GM21447 (cell line): ENCODE results near the gene ASCC1.
"Not testable (repeated sequence)": the region's sequence is repeated elsewhere in the genome, so short reads cannot be mapped to it uniquely, and the experiment has no call there.

Experiments used
- ATAC-seq: cut with Tn5 transposase; IDR thresholded peaks from one replicate; pipeline ENCODE4 v1.9.1; 2021; ENCODE audit not compliant: unreplicated experiment

Gene ASCC1

DNA sequence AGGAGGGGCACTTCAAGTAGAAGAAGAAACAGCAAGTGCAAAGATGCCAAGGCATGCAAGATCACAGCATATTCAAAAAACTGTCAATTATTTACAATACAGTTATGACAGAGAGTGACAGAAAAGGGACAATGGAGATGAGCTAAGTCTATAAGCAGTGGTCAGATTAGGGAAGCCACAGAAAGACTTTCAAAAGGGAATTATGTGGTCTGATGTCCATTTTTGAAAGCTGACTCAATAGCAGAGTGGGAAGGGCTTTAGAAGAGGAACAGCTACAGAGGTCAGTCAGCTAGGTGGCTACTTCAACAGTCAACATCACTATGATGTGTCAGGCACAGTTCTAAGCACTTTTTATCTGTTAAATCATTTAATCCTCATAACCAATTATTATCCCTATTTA lies 82.6 kb downstream of the ASCC1 start:
- ATAC-seq: peak; percentile 85

DNA sequence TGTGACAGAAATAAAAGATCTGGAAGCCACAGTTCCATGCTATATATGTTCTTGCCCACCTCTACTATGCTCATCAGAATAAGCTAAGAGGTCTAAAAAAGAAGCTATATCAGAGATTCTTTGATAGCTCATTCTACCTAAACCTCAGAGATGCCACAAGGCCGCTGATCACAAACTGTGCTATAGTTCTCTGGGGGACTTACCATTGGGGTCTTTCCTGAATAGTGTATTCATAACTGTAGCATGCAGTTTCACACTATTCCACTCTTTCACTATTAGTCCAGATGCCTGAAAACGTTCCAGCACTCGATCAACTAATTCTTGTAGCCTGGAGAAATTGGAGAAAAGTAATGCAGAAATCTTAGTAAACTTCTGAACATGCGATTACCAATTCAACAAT lies 83.2 kb downstream of the ASCC1 start:
- ATAC-seq: no peak

DNA sequence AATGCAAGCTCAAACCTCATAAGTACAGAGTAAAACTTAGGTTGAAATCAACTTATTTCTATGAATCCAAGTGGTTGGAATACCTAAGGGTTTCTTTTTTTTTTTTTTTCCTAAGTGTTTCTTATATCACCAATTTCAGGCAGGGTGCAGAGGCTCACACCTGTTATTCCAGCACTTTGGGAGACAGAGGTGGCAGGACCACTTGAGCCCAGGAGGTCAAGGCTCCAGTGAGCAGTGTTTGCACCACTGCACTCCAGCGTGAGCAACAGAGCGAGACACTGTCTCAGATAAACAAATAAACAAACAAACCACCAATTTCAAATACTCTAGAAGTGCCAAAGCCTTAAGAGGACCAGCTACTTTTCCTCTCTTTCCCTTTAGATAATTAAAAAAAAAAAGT lies 88.5 kb downstream of the ASCC1 start:
- no peak for ATAC-seq

DNA sequence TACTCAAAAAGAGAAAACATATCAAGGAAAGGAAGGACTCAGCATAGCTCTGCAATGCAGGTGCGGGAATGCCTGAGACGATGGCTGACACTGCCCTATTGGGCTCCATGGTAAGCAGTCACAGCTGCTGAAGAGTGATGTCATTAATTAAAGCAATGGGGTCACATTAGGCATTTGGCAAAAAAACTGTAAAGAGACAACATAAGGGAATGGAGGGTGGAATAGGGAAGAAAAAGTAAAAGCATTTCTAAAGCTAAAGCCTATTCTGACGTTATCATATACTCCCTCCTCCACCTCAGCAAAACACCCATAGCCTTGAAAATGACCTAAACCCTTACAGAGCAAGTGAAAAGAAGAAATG lies 89.2 kb downstream of the ASCC1 start:
- no peak for ATAC-seq

DNA sequence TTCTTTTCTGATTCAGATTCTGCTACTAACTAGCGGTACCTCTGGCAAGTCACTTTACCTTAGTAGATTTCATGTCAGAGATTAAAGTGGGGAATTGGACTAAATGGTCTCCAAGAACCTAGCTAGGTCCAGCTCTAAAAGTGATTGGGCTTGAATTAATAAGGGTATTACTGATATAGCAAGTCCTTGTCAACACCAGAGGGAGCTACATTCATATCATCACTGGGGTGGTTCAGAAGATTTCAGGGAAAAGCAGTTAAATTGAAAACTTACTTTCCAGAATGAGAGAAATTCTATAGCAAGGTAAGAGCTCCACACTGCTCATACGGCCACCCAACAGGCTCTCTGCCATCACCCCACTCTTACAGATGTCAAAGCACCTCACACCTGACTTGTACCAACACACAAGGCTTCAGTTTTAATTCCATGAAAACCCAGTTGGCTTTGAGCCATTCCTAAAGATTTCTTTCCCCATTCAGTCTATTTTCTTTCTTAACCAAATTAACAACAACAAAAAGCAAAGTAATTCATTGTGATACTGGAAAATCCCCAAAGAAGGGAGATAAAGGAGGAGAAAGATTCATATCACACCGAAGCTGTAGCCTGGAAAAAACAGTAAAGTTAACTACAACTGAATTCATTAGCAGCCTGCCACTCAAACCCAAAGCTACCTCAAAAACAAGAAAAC lies 89.7 kb downstream of the ASCC1 start:
- ATAC-seq: no peak

DNA sequence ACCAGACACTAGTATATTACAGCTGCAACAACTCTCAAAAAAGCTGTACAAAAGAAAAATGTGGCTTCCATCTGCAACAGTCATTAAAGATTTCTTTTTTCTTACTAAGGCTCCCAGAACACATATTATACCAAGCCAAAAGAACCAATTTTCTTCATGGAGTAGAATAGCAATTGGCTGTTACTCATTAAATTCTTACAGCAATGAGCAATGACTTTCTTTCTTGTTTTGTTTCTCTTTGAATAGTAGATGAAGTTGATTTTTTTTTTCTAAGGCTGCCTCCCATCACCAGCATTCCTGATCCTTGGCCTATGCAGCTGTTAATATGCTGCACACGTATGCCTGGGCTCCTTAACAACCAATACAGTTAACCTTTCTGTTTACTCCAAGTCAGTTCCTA lies 91.1 kb downstream of the ASCC1 start:
- no peak for ATAC-seq

DNA sequence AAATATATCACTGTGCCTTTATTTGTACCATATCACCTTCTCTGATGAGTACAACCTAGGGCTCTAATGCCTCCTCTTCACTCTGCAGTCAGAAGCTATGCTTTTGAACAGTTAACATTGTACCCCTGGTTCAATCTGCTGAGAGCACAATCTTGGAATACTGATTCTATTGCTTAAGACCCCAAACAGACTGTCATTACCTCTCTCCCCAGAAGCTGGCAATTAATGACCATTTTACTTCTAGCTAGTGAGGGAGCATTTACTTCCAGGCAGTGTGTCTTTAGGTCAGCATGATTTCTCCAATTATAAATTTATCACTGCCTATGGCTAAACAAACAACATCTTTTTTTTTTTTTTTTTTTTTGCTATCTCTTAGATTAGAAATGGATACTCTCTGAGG lies 91.7 kb downstream of the ASCC1 start:
- no peak for ATAC-seq

DNA sequence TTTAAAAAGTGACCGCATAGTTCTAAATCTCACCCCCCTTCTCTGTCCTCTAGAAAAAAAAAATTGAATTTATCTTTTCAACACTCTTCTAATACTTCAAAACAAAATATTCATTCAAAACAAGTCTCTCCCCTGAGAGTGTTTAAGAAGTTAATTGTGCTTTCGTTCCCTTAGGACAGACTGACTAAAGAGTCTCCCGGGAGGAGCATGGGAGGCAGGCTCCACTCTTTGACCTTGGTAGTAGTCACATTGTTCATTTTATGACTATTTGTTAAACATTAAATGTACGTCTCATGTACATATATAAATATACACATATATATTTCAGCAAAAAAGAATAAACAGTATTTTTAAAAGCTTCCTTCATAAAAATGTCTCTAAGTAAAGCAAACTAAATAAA lies 92.5 kb downstream of the ASCC1 start:
- no peak for ATAC-seq

DNA sequence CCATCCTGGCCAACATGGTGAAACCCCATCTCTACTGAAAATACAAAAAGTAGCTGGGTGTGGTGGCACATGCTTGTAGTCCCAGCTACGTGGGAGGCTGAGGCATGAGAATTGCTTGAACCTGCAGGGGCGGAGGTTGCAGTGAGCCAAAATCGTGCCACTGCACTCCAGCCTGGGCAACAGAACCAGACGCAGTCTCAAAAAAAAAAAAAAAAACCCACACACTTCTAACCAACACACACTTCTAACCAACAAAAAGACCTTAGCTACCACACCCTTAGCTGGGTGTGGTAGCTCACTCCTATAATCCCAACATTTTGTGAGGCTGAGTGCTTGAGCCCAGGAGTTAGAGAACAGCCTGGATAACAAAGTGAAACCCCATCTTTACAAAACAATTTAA lies 93.9 kb downstream of the ASCC1 start:
- ATAC-seq: no peak

DNA sequence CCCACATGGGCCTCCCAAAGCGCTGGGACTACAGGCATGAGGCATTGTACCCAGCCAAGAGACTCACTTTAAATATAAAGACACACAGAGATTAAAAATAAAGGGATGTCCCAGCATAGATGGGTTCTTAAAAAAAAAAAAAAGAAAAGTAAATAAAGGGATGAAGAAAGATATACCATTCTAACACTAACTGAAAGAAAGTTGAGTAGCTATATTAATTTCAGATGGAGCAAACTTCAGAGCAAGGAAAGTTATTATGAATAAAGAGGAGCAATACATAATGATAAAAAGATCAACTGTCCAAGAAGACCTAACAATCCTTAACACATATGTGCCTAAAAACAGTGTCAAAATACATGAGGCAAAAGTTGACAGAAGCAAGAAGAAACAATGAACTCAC lies 94.7 kb downstream of the ASCC1 start:
- ATAC-seq: no peak

DNA sequence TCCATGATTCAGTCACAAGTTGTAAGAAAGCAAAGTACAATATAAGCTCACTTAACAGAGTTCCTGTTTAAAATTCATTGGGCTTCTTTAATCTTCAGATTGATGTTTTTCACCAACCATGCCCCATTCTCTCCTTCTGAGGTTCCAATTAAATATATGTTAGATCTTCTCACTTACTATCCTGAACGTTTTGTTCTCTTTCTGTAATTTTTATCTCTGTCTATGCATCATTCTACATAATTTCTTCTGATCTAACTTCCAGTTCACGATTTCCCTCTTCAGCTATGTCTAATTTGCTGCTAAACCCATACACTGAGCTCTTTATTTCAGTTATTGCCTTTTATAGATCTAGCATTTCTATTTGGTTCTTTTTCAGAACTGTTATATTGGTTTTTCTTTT lies 99.7 kb downstream of the ASCC1 start:
- ATAC-seq: no peak

DNA sequence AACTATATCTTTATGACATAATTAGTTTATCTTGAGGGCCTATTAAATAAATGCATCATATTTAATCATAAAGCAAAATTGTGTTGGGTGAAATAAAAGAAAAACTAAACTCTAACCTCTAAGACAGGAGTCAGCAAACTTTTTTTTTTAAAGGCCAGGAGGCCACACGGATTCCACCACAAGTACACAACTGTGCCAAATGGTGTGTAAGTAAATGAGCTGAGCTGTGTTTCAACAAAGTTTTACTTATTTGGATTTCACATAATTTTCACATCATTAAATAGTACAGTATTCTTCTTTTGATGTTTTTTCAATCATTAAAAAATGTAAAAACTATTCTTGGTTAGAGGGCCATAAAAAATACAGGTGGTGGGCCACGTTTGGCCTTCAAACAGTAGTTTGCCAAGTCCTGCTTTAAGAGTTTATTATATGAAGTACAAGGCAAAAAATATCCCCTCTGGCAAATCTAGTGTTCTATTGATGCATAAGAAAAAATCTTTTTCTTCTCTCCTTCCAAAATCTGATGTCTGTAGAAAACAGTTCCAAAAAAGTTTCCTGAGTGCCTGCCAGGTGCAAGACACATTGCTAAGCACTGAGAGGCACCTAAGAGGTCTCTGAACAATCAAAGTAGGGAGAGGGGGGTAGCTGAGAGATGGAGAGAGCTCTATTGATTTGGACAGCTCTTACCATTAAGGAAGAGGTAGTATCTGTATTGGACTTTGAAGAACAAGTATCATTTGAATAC lies 101.2 kb downstream of the ASCC1 start:
- no peak for ATAC-seq

DNA sequence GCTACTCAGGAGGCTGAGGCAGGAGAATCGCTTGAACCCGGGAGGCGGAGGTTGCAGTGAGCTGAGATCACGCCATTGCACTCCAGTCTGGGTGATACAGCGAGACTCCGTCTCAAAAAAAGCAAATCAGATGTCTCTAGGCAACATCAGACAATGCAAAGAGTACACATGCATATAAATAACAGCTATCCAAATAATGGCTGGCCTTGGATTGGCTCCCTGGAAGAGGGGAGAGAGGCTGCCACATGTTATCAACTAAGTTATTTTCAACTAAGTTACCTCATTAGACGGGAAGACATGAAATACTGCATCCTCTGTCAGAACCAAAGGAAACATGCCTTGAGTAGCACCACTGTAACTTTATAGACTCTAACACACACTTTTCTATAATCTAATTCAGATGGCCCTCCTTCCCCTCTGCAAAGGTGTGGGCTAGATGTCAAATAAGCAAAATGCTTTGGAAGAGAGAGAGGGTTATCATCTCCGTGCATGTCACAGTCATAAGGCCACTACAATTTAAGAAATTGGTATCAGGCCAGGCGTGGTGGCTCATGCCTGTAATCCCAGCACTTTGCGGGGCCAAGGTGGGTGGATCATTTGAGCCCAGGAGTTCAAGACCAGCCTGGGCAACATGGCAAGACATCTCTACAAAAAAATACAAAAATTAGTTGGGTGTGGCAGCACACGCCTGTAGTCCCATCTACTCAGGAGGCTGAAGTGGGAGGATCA lies 105.2 kb downstream of the ASCC1 start:
- ATAC-seq: no peak

DNA sequence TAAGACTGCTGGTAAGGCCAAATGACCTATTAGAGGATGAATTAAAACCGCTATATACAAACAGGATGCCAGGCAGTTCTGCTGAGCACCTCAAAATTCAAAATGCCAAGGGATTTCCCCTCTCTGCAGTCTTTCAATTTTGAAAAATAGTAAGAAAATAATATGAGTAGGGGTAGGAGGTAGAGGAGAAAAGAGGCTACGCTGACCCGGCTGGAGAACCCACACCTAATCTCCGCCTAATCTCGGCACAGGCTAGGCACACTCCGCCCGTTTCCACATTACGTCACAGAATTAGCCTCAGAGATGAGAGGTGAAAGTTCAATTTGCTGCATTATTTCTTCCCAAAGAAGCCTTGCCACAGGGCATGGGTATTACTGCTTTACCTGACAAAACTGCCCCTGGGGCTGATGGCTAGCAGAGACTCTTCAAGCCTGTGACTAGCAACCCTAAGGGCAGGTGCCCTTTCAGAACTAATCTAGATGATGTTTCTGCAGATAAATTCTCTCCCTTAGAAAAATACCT lies 106.4 kb downstream of the ASCC1 start:
- no peak for ATAC-seq

DNA sequence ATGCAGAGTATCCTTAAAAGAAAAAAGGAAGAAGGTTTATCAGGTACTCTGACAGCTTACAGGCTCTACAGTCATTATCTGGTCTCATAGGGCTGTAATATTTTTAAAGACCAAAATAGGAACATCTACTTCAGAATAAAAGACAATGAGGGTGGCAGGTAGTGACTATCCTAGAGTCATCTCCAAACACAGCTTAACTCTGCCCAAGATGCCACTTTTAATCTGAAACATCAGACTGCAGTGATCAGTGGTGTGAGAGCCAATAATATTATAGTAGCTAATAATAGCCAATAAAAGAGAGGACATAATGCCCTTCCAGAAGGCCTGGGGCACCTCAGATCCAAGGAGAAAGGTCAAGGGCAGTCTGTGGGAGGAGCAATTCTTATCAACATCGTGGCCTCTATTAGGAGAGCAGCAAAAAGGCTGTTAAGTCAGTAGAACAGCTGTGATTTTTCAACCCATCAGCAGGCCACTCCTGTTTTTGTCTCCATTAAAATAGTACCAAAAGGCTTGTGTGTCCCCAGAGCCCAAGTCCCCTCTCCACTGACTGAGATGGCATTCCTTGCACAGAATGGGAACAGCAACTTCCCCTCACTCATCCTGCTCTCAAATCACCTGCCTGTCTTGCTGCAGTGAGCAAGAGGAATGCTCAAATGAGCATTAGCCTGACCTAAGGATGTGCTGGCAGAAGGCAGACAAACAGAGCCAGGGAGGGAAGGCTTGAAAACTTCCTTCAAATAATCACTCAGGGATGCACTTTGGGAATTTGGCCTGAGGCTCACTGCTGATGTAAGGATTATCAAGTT lies 107.0 kb downstream of the ASCC1 start:
- ATAC-seq: no peak

DNA sequence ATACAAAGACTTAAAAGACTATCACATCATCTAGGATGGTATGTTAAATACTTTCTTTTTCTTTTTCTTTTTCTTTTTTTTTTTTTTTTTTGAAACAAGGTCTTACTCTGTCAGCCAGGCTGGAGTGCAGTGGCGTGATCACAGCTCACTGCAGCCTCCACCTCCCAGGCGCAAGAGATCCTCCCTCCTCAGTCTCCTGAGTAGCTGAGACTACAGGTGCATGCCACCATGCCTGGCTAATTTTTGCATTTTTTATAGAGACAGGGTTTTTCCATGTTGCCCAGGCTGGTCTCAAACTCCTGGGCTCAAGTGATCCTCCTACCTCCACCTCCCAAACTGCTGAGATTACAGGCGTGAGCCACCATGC lies 108.1 kb downstream of the ASCC1 start:
- ATAC-seq: not testable (repeated sequence)

DNA sequence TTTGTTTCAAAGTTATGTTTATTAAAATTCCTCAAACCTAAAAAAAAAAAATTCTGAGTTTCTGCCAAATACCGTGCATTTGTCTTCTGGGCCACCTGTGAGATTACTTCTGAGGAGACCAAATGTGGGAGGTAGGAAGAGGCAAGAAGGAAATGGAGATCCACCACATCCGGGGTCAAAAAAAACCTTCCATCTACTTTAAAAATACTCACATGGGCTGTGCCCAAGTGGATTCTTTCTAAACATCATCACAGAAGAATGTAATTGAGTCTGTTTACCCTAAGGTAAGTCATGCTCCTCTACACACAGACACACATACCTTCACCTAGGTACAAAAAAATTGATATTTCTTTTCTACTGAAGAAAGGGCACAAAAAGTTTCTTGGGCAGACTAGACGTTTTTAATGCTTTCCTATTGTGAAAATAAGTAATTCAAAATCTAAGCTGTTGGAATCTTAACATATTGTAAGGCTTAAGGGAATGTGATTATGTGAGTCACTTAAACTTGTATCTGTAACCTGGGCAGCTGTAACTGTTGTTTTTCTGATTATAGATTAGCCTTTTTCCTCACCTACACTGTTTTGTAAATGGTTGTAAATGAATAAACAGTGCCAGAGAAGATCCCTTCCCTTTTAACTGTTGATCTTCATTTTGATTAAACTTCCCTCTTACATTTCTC lies 108.6 kb downstream of the ASCC1 start:
- no peak for ATAC-seq

DNA sequence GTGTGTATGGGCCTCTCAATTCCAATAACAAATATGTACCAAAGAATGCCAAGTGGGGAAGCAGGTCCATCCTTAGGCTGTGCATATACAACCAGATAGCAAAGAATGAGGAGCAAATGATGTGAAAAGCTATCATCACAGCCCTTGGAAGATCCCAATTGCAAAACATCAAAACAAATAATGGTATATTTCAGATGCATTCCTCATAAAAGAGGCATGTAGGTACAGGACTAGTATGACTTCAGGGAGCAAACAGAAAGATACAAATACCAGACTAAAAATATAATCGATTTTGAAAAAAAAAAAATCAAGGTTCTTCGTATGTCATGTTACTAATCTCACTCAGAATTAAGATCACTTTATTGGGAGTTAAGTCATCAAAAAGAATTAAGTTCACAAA lies 109.2 kb downstream of the ASCC1 start:
- no peak for ATAC-seq

DNA sequence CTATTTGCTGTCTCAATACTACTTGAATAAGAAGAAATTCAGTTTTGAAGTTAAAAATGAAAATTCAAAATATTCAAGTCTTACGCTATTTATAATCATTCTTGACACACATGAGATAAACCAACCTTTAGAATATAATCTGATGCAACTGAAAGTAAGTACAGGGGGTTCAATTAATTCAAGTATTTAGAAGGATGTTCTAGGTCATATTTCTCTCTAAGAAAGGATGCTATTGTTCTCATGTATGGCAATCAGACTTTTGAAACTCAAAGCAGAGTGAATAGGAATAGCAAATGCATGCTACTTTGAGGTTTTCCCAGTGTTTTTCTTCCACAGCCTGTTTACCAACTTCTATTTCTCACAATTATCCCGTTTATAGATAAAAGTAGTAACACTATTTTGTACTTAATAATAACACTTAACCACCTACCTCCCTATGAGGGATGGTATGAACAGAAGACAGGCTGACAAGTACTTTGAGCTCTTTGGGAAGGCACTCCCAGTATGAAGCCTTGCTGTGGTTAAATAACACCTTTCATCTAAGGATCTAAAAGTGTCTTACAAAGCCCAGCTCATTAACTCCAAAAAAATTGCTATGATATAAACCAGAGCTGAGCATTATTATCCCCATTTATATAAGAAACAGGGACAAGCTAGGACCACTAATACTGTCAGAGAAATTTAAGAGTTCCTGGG lies 109.8 kb downstream of the ASCC1 start:
- no peak for ATAC-seq

DNA sequence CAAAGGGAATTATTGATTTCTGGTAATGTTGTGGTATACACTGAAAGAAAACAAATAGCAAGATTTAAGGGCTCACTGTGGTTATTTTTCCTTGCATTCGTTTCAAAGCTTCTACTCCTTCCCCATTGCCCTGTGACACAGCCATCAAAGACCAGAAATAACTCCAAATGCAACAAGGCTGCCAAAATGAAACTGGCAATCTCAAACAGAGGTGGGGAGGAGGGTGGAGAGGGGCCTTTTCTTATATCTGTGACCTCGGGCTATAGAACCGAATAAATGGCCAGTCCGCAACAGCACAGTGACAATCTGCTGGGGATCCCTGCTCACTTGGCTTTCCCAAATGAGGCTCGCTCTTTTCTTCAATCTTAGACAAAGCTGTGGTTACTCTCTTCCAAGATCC lies 110.4 kb downstream of the ASCC1 start:
- no peak for ATAC-seq
